GM19438 (cell line): ENCODE data around the gene FOXE1.

Experiments
- ATAC-seq: cut with Tn5 transposase; IDR thresholded peaks from one replicate; pipeline ENCODE4 v1.9.1; 2021; ENCODE audit warnings: low read depth; ENCODE audit not compliant: unreplicated experiment

Gene FOXE1

GRCh38 chr9:97847474-97848214, 5.4 kb upstream of the FOXE1 start:
- no peak for ATAC-seq

- no peak for ATAC-seq
These were observed 4.9 kb upstream of the FOXE1 start for GRCh38 chr9:97848215-97848479.

- ATAC-seq, result no peak
These were observed 4.4 kb upstream of the FOXE1 start for GRCh38 chr9:97848480-97849237.

GRCh38 chr9:97849980-97850379, 3.0 kb upstream of the FOXE1 start:
- ATAC-seq, result no peak

GRCh38 chr9:97850746-97851445, 2.1 kb upstream of the FOXE1 start:
- no peak for ATAC-seq

- no peak for ATAC-seq
These were observed 1.6 kb upstream of the FOXE1 start for GRCh38 chr9:97851446-97851883.

- no peak for ATAC-seq
These were observed 1.0 kb upstream of the FOXE1 start for GRCh38 chr9:97852001-97852398.

GRCh38 chr9:97852399-97853055, 499 bp upstream of the FOXE1 start:
- ATAC-seq, result no peak

- ATAC-seq, result no peak
These were observed 1.0 kb downstream of the FOXE1 start for GRCh38 chr9:97853844-97854695.

GRCh38 chr9:97854696-97855485, 1.9 kb downstream of the FOXE1 start:
- ATAC-seq, result no peak

- no peak for ATAC-seq
These were observed 2.5 kb downstream of the FOXE1 start for GRCh38 chr9:97855486-97855875.

- ATAC-seq, result no peak
These were observed 2.9 kb downstream of the FOXE1 start for GRCh38 chr9:97855899-97856298.

- no peak for ATAC-seq
These were observed 4.0 kb downstream of the FOXE1 start for GRCh38 chr9:97856857-97857605.

GRCh38 chr9:97857606-97858392, 4.8 kb downstream of the FOXE1 start:
- no peak for ATAC-seq

- ATAC-seq, result no peak
These were observed 5.3 kb downstream of the FOXE1 start for GRCh38 chr9:97858393-97858713.

GRCh38 chr9:97858826-97859225, 5.8 kb downstream of the FOXE1 start:
- no peak for ATAC-seq

- no peak for ATAC-seq
These were observed 6.3 kb downstream of the FOXE1 start for GRCh38 chr9:97859346-97859745.

GRCh38 chr9:97860451-97861147, 7.6 kb downstream of the FOXE1 start:
- ATAC-seq, result no peak
